Kidney (tissue), 14 donors: ENCODE results near the gene PLD2. TPM values are rescaled to one million over a fixed set of nuclear protein-coding genes. Genes with fewer than 3 reads are reported as not detected.
"Not testable (repeated sequence)": the region's sequence is repeated elsewhere in the genome, so short reads cannot be mapped to it uniquely, and the experiment has no call there.

ENCODE experiments used
- DNase-seq, 5 donors: peaks; one replicate each; pipeline ENCODE4 v3.0.0-alpha.2; 2013 to 2020
- FAIRE-seq: peaks from 2 replicates; lab custom pipeline; 2012; peaks lifted over from hg19 to GRCh38; lab: Jason Lieb, UNC
- H3K27ac ChIP-seq, 2 donors: one replicate each; pipeline ENCODE4 v1.7.0; 2013; ENCODE audit warnings: low read depth in 2 of 2, low read length in 2 of 2, inconsistent platforms in 1 of 2
- H3K27me3 ChIP-seq: one replicate; pipeline ENCODE4 v1.7.1; 2013; ENCODE audit warnings: low read length, inconsistent platforms; ENCODE audit not compliant: control insufficient read depth, insufficient read depth
- H3K36me3 ChIP-seq, 3 donors: one replicate each; pipeline versions ENCODE4 v1.7.0 to v1.7.1; 2013; ENCODE audit warnings: low read length in 3 of 3, control low read depth in 1 of 3, inconsistent platforms in 1 of 3; ENCODE audit not compliant: insufficient read depth in 3 of 3, control insufficient read depth in 2 of 3
- H3K4me1 ChIP-seq, 3 donors: one replicate each; pipeline versions ENCODE4 v1.7.0 to v1.7.1; 2013; ENCODE audit warnings: low read length in 3 of 3, inconsistent platforms in 1 of 3, low read depth in 1 of 3; ENCODE audit not compliant: control insufficient read depth in 2 of 3, insufficient read depth in 2 of 3
- H3K4me3 ChIP-seq, 3 donors: one replicate each; pipeline versions ENCODE4 v1.7.0 to v1.8.1; 2013; ENCODE audit warnings: low read length in 3 of 3, control low read depth in 1 of 3, inconsistent platforms in 1 of 3
- H3K9ac ChIP-seq, 3 donors: one replicate each; pipeline versions ENCODE4 v1.7.0 to v1.7.1; 2013; ENCODE audit warnings: low read length in 3 of 3, control low read depth in 1 of 3, inconsistent platforms in 1 of 3
- H3K9me3 ChIP-seq, 3 donors: one replicate each; pipeline versions ENCODE4 v1.7.0 to v1.7.1; 2013; ENCODE audit warnings: low read length in 3 of 3, control low read depth in 1 of 3, inconsistent platforms in 1 of 3; ENCODE audit not compliant: control insufficient read depth in 2 of 3, insufficient read depth in 1 of 3
- intact Hi-C: fragments of 100-400 bp; cut with DNase I; formaldehyde crosslinking; loops from one replicate; pipeline ENCODE4 v1.11.1; 2022
- polyA plus RNA-seq: library from polyadenylated mRNA; stranded (reverse); fragments of 350-450 nt; fragmentation: Illumina TruSeq; extraction: RNeasy Lipid Tissue Mini Kit (QIAGEN cat#74804); gene quantifications from one replicate; pipeline ENCODE4 v1.2.3, GENCODE V29; 2014; ENCODE audit warnings: low read depth, low replicate concordance; ENCODE audit not compliant: insufficient read depth
- total RNA-seq: library from RNA; stranded (reverse); fragmentation: NEBNext Ultra II Directional; extraction: Animal tissue kit (Norgen Biotek cat#: 25700); gene quantifications from one replicate; pipeline ENCODE4 v1.2.1, GENCODE V29; 2021
- TF ChIP-seq, protein P1 (sequence below): IDR thresholded peaks from 3 replicates; pipeline ENCODE4 v1.5.1; 2012; ENCODE audit warnings: mild to moderate bottlenecking, moderate library complexity, borderline replicate concordance; ENCODE audit not compliant: insufficient read depth; ENCODE audit errors: extremely low read depth
- donor health status: control.
- donor health status: control.
- donor health status: control.
- donor health status: control.
- donor health status: control.
- donor health status: DM: yes; HTN: yes; CAD: no.
- donor health status: Normal renal cell carcinoma (clear cell type).

Gene PLD2
- total and polyA plus RNA-seq, 2 donors from 2014 or later = 9.2 to 45.4 TPM

DNA sequence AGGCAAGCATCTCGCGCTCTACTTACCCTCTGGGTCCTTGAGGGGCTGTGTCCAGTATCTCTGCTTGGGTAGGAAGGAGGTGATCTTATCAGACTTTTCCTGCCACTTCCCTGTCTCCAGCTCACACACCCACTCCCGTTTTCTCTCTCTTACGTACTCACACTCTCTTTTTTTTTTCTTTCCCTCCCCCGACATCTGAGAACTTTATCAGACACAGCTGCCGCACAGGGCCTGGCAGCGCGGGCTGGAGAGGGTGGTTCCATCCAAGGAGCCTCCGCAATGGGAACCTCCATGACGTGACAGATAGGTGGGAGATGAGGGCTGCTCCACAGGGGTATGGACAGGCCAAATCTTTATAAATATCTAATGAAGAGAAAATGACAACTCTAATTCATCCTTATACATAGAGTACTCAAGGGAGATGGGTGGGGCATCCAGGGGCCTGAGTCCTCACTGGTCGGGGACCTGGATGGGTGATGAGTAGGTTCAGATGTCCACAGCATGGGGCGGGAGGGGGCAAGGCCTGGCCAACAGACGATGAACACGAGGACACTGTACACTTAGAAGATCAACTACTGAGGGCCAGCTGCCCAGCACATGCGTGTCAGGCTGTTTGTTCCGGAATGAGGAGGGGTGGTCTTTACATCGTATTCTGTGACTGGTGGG is 49.5 kb downstream of the PLD2 start:
- Histone ChIP-seq H3K9me3 (no peaks in the 10 kb centered on the region), H3K4me1 (peaks cover 0 to 13% (median 4%) of the 10 kb centered on the region in 3 donors), H3K27me3 (no peaks in the 10 kb centered on the region), H3K4me3 (no peak overlapping the region), H3K9ac (no peak overlapping the region), H3K36me3 (peaks cover 0 to 4% (median 0%) of the 10 kb centered on the region in 3 donors), H3K27ac (no peak overlapping the region)
- DNase-seq = peak in 2 of 5 donors; percentile 42 to 56
- TF ChIP-seq, protein P1, sequence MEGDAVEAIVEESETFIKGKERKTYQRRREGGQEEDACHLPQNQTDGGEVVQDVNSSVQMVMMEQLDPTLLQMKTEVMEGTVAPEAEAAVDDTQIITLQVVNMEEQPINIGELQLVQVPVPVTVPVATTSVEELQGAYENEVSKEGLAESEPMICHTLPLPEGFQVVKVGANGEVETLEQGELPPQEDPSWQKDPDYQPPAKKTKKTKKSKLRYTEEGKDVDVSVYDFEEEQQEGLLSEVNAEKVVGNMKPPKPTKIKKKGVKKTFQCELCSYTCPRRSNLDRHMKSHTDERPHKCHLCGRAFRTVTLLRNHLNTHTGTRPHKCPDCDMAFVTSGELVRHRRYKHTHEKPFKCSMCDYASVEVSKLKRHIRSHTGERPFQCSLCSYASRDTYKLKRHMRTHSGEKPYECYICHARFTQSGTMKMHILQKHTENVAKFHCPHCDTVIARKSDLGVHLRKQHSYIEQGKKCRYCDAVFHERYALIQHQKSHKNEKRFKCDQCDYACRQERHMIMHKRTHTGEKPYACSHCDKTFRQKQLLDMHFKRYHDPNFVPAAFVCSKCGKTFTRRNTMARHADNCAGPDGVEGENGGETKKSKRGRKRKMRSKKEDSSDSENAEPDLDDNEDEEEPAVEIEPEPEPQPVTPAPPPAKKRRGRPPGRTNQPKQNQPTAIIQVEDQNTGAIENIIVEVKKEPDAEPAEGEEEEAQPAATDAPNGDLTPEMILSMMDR = no peak
- FAIRE-seq = no peak
- intact Hi-C loops = no loop called here

DNA sequence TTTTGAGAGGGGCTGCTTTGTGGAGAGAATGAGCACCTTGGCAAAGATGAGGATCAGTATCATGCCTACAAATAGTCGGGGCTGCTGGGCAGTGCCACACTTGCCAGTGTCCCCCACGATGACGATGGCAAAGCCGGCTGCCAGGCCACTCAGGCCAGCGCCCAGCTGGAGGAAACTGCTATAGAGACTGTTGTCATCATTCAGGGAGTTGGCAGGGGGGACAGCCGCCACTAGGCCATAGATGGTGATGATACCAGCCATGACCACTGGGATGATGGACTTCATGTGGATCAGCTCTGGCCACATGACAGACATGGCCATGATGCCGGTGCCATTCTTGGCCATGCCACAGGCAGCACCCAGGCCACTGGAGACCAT is 50.0 kb downstream of the PLD2 start:
- Histone ChIP-seq H3K4me1 (peaks cover 0 to 11% (median 4%) of the 10 kb centered on the region in 3 donors), H3K9me3 (no peaks in the 10 kb centered on the region), H3K27me3 (no peaks in the 10 kb centered on the region), H3K27ac (no peak overlapping the region), H3K4me3 (no peak overlapping the region), H3K9ac (no peak overlapping the region), H3K36me3 (peaks cover 0 to 4% (median 0%) of the 10 kb centered on the region in 3 donors)
- intact Hi-C loops = no loop called here
- TF ChIP-seq, protein P1 = no peak
- FAIRE-seq (no peak), DNase-seq (peak in 1 of 5 donors; percentile 59)

DNA sequence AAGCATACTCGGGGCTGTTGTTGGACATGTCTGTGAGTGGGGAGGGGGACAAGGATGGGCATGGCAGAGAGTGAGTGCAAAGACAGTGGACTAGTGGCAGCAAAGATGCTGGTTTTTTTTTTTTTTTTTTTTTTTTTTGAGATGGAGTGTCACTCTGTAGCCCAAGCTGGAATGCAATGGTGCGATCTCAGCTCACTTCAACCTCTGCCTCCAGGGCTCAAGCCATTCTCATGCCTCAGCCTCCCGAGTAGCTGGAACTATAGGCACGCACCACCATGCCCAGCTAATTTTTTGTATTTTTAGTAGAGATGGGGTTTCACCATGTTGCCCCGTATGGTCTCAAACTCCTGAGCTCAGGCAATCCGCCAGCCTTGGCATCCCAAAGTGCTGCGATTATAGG is 50.4 kb downstream of the PLD2 start:
- H3K9me3 ChIP-seq, H3K4me3 ChIP-seq, intact Hi-C loops, H3K36me3 ChIP-seq, H3K27ac ChIP-seq, H3K9ac ChIP-seq, FAIRE-seq, H3K27me3 ChIP-seq, H3K4me1 ChIP-seq, DNase-seq: not testable (repeated sequence)

DNA sequence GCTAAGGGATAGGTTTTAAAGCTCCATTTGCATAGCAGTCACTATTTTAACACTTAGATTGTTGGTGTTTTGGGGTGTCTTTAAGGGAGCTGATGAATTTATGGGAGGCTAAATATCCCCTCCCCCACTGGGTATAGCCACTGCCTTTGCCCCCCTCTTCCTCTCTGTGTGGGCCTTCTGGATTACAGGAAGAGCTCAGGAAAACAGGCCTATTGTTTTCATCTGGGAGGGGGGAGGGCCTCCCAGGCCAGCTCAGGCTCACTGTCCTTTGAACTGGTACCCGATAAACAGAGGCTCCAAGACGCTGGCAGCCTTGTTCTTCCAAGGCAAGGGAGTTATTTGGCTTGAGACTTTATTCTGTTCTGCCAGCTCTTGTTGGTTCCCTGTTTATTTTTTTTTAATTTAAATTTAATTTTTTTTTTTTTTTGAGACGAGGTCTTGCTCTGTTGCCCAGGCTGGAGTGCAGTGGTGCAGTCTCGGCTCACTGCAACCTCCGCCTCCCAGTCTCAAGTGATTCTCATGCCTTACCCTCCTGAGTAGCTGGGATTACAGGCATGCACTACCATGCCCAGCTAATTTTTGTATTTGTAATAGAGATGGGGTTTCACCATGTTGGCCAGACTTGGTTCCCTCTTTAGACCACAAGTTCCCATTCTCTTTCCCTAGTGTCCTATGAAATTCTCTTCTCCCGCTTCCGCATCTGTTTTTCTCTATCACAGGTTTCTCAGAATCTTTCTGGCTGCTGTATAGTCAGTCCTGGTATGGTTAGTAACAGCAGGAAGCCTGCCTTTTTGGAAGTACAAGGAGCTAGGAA is 51.3 kb downstream of the PLD2 start:
- no peak for FAIRE-seq
- H3K9ac ChIP-seq = no peak overlapping the region
- H3K9me3 ChIP-seq = no peaks in the 10 kb centered on the region
- DNase-seq = peak in 3 of 5 donors; percentile 56 to 76 (median 62)
- intact Hi-C loops = no loop called here
- peak overlapping the region; percentile 39 to 62 for H3K27ac ChIP-seq
- H3K27me3 ChIP-seq = no peaks in the 10 kb centered on the region
- peaks cover 0 to 4% (median 0%) of the 10 kb centered on the region in 3 donors for H3K36me3 ChIP-seq
- TF ChIP-seq, protein P1 = no peak
- no peak overlapping the region for H3K4me3 ChIP-seq
- H3K4me1 ChIP-seq = peaks cover 0 to 8% (median 4%) of the 10 kb centered on the region in 3 donors
